Measurements from ENCODE around the gene MED8.

DNA sequence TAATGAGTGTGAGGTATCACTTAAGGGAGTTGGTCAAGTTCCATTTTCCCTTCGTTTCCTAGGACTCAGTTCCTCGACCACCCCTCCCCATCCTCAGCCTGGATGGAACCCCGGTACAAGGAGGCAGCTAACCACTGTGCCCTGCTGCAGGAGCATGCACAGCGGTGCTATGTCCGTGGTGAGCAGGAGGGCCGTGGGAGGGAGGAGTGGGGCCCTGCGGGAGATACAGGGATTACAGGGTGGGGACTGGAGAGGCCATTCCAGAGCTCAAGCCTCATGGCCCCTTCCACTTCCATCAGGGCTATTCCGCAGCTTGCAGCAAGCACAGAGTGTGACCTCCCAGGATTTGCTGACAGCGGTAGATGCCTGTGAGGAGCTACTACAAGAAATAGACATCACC, 38.3 kb upstream of the MED8 start:
- no peak for TF ChIP-seq SPI1 (IDR thresholded peaks at IDR 0.05; ENCODE audit: low read depth, low read length)
- no peak for TF ChIP-seq POLR2A (IDR thresholded peaks at IDR 0.05; ENCODE audit: low read depth, low read length)
- TF ChIP-seq POLR2AphosphoS5 (IDR thresholded peaks at IDR 0.05; ENCODE audit: low read depth, low read length): no peak
- no peak for TF ChIP-seq TAF1 (IDR thresholded peaks at IDR 0.05; ENCODE audit: low read depth, low read length)
